Prostate gland (tissue), 2 donors: ENCODE data around the gene SLC6A20. TPM values are rescaled to one million over a fixed set of nuclear protein-coding genes. Genes with fewer than 3 reads are reported as not detected.

Experiments
- DNase-seq: peaks from one replicate; pipeline ENCODE4 v3.0.0-alpha.2; 2019; ENCODE audit warnings: low spot score
- H3K27ac ChIP-seq, 2 donors: fragments of 200-600 bp; sonication (generic); 2 replicates each; pipeline ENCODE4 v1.5.1; 2017 to 2019
- H3K27me3 ChIP-seq: fragments of 200-600 bp; sonication (generic); replicated peaks from 2 replicates; pipeline ENCODE4 v1.5.1; 2019; ENCODE audit not compliant: insufficient read depth
- H3K36me3 ChIP-seq, 2 donors: fragments of 200-600 bp; sonication (generic); 1 replicate in 1 of 2; 2 replicates in 1 of 2; pipeline versions ENCODE4 v1.5.1 to v1.8.1; 2017 to 2019
- H3K4me1 ChIP-seq: fragments of 200-600 bp; sonication (generic); replicated peaks from 2 replicates; pipeline ENCODE4 v1.5.1; 2019
- H3K4me3 ChIP-seq, 2 donors: fragments of 200-600 bp; sonication (generic); 2 replicates each; pipeline ENCODE4 v1.5.1; 2017 to 2019
- H3K9me3 ChIP-seq: fragments of 200-600 bp; sonication (generic); 2 replicates; pipeline ENCODE4 v1.5.1; 2017
- CTCF ChIP-seq, 4 experiments: fragments of 200-600 bp in 2 of 4; fragments of 450-650 bp in 2 of 4; sonication (generic) in 2 of 4; IDR thresholded peaks; 1 replicate in 3 of 4; 2 replicates in 1 of 4; pipeline ENCODE4 v1.5.1; 2016 to 2019; ENCODE audit warnings: antibody characterized with exemption in 4 of 4, mild to moderate bottlenecking in 2 of 4, moderate library complexity in 2 of 4
- POLR2A ChIP-seq: fragments of 450-650 bp; IDR thresholded peaks from one replicate; pipeline ENCODE4 v1.6.1; 2016; ENCODE audit warnings: antibody characterized with exemption, mild to moderate bottlenecking
- POLR2AphosphoS5 ChIP-seq: sonication (generic); formaldehyde crosslinking; IDR thresholded peaks from one replicate; pipeline ENCODE4 v1.6.1; 2017; ENCODE audit warnings: antibody characterized with exemption
- WGBS: methylation state at CpG from one replicate; pipeline ENCODE4 v1.1.5; 2018; 5-methylcytosine and 5-hydroxymethylcytosine counted together
- intact Hi-C: fragments of 100-400 bp; cut with DNase I; formaldehyde crosslinking; loops from one replicate; pipeline ENCODE4 v1.14.2; 2022
- total RNA-seq, 2 donors: library from RNA; depleted of rRNA; stranded (reverse); fragments of >200 nt; gene quantifications; one replicate each; pipeline ENCODE4 v1.1.0, GENCODE V29; 2016

SLC6A20 gene
- total RNA-seq, 2 donors from 2014 or later, result 1.6 TPM; not detected in 1

- H3K4me3 ChIP-seq, result no peak overlapping the region
- no peak overlapping the region for H3K27ac ChIP-seq
- TF ChIP-seq POLR2AphosphoS5, result no peak
- TF ChIP-seq POLR2A, result no peak
- TF ChIP-seq CTCF (IDR thresholded peaks at IDR 0.05), result no peak
- no peaks in the 10 kb centered on the region for H3K4me1 ChIP-seq
- no peaks in the 10 kb centered on the region for H3K9me3 ChIP-seq
- DNase-seq, result no peak
- no peaks in the 10 kb centered on the region for H3K36me3 ChIP-seq
- 77% methylated on average over 3 of the region's 3 CpGs for WGBS
- intact Hi-C loops, result no loop called here
- no peaks in the 10 kb centered on the region for H3K27me3 ChIP-seq
These were observed 76.5 kb downstream of the SLC6A20 start for GRCh38 chr3:45719655-45720487.

- no peaks in the 10 kb centered on the region for H3K36me3 ChIP-seq
- DNase-seq, result no peak
- H3K27ac ChIP-seq, result no peak overlapping the region
- no peaks in the 10 kb centered on the region for H3K4me1 ChIP-seq
- WGBS, result 93% methylated on average over 3 of the region's 3 CpGs
- no peaks in the 10 kb centered on the region for H3K27me3 ChIP-seq
- intact Hi-C loops, result no loop called here
- TF ChIP-seq CTCF (IDR thresholded peaks at IDR 0.05) (no peak), POLR2A (no peak)
- H3K9me3 ChIP-seq, result no peaks in the 10 kb centered on the region
- H3K4me3 ChIP-seq, result no peak overlapping the region
These were observed 79.5 kb downstream of the SLC6A20 start for GRCh38 chr3:45716790-45717336.

GRCh38 chr3:45715945-45716344, 80.4 kb downstream of the SLC6A20 start:
- Histone ChIP-seq H3K9me3 (no peaks in the 10 kb centered on the region), H3K4me1 (no peaks in the 10 kb centered on the region), H3K27me3 (no peaks in the 10 kb centered on the region), H3K4me3 (no peak overlapping the region), H3K36me3 (no peaks in the 10 kb centered on the region), H3K27ac (no peak overlapping the region)
- no peak for DNase-seq
- WGBS, result 98% methylated on average over 2 of the region's 2 CpGs
- no peak for TF ChIP-seq POLR2A
- TF ChIP-seq POLR2AphosphoS5, result no peak
- TF ChIP-seq CTCF (IDR thresholded peaks at IDR 0.05), result no peak
- intact Hi-C loops, result no loop called here

- TF ChIP-seq POLR2A (no peak), CTCF (IDR thresholded peaks at IDR 0.05) (no peak), POLR2AphosphoS5 (no peak)
- intact Hi-C loops, result no loop called here
These were observed 83.8 kb downstream of the SLC6A20 start for GRCh38 chr3:45712434-45713110.

More at GRCh38 chr3:45712434-45713110, 83.8 kb downstream of the SLC6A20 start:
- DNase-seq, result no peak
- Histone ChIP-seq H3K4me1 (no peaks in the 10 kb centered on the region), H3K27ac (no peak overlapping the region), H3K9me3 (no peaks in the 10 kb centered on the region), H3K36me3 (no peaks in the 10 kb centered on the region), H3K4me3 (no peak overlapping the region), H3K27me3 (no peaks in the 10 kb centered on the region)
- 79% methylated on average over 7 of the region's 7 CpGs for WGBS
